DMS 273 treated with DMSO at 0.1 percent for 48 hours (cell line): ENCODE results near the gene UMAD1.

ENCODE experiments used
- DNase-seq: peaks from one replicate; lab custom pipeline; 2025; lab: John Stamatoyannopoulos, UW

The UMAD1 gene

GRCh38 chr7:7883394-7883793, 242.8 kb downstream of the UMAD1 start:
- DNase-seq, result peak; percentile 47

DNA sequence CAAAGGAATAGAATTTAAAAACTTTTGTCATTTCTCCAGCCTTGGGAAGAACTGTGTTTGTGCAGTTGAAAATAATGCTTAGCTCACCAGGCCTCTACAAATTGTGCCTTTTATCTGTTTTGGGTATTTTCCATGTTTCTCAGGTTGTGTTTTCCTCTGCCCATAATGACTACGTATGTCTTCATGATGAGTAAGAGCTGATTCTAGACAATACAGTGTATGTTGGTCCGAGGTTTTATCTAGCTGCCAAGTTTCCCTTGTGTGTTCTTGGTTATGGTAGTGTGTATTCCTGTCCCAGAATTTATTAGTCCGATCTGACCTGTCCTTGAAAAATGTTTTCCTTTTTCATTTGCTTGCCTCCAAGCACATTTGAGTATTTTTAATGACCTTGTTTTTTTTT, 244.3 kb downstream of the UMAD1 start:
- DNase-seq, result no peak

GRCh38 chr7:7889791-7890568, 249.4 kb downstream of the UMAD1 start:
- DNase-seq, result no peak

DNA sequence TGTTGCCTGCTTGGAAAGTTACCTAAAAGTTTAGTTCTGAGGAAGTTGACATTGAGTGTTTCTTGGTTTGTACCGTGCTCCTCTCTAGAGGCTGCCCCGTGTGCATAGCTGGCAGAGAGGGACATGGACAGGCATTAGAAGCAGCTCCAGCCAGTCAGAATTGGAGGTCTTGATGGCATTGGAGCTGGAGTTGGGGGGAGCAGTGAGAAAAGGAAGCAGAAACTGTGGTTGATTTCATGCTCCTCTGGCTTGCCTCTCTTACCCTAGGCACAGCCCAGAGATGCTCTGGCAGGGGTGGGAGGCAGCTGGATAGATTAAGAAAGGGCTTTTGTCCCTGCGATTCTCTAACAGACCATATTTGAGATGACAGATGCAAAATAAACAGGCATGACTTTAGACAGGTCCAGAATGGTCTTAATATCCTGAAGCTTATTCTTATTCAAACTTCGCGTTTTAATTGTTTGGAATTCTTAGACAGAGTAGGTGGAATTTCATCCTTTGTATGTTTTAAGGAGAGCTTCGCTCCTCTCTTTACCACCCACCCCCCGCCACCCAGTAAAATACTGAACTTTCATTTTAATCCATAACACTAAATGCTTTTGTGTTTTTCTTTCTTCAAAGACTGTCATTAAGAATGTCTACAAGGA, 254.6 kb downstream of the UMAD1 start:
- peak; percentile 13 for DNase-seq

GRCh38 chr7:7895754-7896153, 255.2 kb downstream of the UMAD1 start:
- peak; percentile 51 for DNase-seq

GRCh38 chr7:7897509-7897908, 257.0 kb downstream of the UMAD1 start:
- DNase-seq, result no peak

GRCh38 chr7:7897949-7898515, 257.5 kb downstream of the UMAD1 start:
- no peak for DNase-seq

GRCh38 chr7:7902845-7903244, 262.3 kb downstream of the UMAD1 start:
- DNase-seq, result no peak

DNA sequence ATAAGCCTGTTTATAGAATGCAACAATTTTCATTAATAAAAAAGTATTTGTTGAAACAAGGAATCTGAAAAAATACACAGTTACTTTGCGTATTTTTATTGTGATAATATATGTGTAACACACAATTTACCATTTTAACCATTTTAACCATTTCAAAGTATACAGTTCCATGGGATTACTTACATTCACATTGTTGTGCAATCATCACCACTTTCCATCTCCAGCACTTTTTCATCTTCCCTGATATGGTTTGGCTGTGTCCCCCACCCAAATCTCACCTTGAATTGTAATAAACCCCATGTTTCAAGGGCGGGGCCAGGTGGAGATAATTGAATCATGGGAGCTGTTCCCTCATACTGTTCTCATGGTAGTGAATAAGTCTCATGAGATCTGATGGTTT, 266.8 kb downstream of the UMAD1 start:
- DNase-seq, result no peak

GRCh38 chr7:7908622-7909145, 268.1 kb downstream of the UMAD1 start:
- no peak for DNase-seq

GRCh38 chr7:7909376-7909775, 268.8 kb downstream of the UMAD1 start:
- no peak for DNase-seq

- DNase-seq, result no peak
Observed at GRCh38 chr7:7911369-7912123, 271.0 kb downstream of the UMAD1 start.

GRCh38 chr7:7912937-7913336, 272.4 kb downstream of the UMAD1 start:
- DNase-seq, result no peak

DNA sequence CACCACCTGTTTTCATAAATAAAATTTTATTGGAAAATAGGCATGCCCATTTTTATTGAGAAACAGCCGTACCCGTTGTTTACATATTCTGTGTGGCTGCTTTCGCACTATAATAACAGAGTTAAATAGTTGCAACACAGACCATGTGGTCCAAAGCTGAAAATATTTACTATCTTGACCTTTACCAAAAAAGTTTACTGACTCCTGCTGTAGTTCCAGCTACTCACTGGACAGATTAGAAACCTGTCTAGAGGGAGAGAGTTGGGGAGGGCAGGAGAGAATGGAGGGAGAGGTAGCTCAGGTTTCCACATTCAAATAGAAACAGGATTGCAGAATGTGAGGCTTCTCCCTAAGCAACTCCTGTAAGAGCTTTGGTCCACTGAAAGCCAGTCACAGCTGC, 273.0 kb downstream of the UMAD1 start:
- DNase-seq, result no peak

- no peak for DNase-seq
Observed at GRCh38 chr7:7914547-7914946, 274.0 kb downstream of the UMAD1 start.

DNA sequence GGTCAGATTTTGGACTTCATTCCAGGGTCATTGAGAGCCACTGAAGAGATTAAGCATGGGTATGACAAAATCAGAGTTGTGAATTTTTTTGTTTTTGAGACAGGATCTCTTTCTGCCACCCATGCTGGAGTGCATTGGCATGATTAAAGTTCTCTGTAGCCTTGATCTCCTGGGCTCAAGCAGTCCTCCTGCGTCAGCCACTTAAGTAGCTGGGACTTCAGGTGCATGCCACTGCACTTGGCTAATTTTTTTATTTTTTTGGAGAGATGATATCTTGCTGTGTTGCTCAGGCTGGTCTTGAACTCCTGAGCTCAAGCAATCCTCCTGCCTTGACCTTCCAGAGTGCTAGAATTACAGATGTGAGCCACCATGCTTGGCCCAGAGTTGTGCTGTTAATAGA, 275.5 kb downstream of the UMAD1 start:
- DNase-seq, result no peak

DNA sequence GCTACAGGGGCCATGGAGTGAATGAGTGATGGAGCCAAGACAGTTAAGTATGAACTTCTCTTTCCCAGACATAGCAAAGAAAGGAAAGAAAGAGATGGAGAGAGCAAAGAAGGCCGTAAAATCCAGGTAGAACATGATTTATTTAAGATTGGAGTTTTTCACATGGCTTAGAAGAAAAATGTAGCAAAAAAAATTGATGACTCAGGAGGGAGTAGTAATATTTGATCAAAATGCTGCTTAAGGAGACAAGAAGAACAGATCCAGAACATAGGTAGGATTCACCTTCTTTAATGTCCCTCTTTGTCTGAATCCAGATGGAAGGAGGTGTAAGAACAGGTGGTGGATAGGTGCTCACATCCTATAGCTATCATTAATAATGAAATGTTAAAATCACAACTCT, 277.0 kb downstream of the UMAD1 start:
- no peak for DNase-seq

DNA sequence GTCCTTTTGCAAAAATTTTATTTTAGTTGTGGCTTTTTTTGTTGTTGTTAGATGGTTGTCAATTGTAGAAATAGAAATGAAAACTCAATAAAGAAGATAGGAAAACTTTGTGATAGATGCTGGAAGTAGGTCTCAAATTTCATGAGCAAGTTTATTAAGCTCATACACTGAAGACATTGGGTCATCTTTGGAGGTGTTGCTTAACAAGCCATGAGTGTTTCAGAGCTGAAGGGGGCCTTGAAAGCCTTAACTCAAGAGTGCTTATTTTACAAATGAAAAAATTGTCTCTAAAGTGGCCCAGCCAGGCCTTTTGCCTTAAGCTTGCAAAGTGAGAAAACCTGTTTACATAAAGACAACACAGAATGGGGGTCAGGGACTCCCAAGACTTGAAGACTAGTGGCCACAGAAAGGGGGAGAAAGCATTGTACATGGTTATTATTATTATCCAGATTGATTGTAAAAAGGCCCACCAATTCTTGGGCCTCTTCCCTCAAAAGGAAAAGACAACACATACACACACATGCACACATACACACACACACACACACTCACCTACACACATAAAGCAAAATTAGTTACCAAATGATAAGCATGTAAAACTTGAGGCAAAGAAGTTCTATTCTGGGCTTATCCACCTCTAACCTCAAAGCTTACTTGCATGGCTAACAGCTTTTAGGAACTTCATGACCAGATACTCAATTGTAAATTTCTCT, 278.3 kb downstream of the UMAD1 start:
- DNase-seq, result no peak

- no peak for DNase-seq
Observed at GRCh38 chr7:7919449-7919945, 278.9 kb downstream of the UMAD1 start.

DNA sequence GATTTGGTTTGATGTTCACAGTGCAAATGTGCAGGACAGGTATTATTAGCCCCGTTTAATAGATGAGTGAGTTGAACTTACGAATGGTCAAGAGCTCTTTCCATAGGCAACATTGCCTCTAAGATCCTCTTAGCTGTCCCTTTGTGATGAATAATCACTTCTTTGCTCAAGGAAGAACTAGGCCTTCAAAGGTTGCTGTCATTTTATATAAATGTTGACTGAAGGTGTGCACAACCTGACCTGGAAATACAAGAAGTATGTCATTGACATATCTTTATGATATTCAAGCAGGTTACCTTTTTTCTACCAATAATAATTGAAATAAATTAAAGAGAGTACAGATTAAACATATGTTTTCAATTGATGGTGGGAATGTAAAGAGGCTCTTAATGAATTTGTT, 279.5 kb downstream of the UMAD1 start:
- no peak for DNase-seq

- no peak for DNase-seq
Observed at GRCh38 chr7:7920481-7920880, 279.9 kb downstream of the UMAD1 start.

DNA sequence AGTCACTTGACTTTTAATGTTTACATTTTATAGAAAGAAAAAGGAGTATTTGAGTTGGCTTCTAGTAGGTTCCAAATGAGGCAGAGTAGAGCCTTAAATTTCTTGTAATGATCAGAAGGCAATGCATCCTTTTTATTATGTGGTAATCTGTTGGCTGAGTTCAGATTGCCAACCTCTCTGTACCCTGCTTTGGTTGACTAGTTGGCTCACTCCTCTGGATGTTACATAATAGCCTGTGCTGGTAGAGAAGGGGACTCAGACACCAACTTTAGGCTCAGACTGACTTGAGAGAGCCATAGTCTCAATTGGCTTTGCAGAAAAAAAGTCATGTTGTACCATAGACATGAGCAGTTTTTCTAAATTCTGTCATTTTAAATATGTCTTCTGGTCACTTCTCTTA, 281.3 kb downstream of the UMAD1 start:
- DNase-seq, result no peak
